Kidney epithelial cell (primary cell): ENCODE measurements around the gene SUGP1. TPM values are rescaled to one million over a fixed set of nuclear protein-coding genes. Genes with fewer than 3 reads are reported as not detected.
A peak's percentile ranks its signal among the peaks of the same experiment; 100 is the strongest.

Experiments used
- DNase-seq: peaks from one replicate; pipeline ENCODE4 v3.0.0-alpha.2; 2010; ENCODE audit warnings: low read depth
- H3K27me3 ChIP-seq: 2 replicates; pipeline ENCODE4 v1.6.0; 2011; ENCODE audit warnings: low read length; ENCODE audit not compliant: control insufficient read depth, insufficient read depth
- H3K36me3 ChIP-seq: 2 replicates; pipeline ENCODE4 v1.5.1; 2011; ENCODE audit warnings: low read length; ENCODE audit not compliant: control insufficient read depth, insufficient read depth
- H3K4me3 ChIP-seq: 2 replicates; pipeline ENCODE4 v1.5.1; 2011; ENCODE audit warnings: low read depth, mild to moderate bottlenecking, control low read depth, low read length
- total RNA-seq: library from RNA; depleted of rRNA; stranded (reverse); fragments of >200 nt; gene quantifications from 2 replicates; pipeline ENCODE4 v1.2.3, GENCODE V29; 2015
- TF ChIP-seq, protein P1 (sequence below): IDR thresholded peaks from 2 replicates; pipeline ENCODE4 v1.5.1; 2011; ENCODE audit warnings: mild to moderate bottlenecking, moderate library complexity, low read length, control low read depth, inconsistent platforms; ENCODE audit not compliant: insufficient read depth, poor library complexity, severe bottlenecking

The SUGP1 gene
- total RNA-seq, 1 donor from 2014 or later: 44.0 TPM

DNA sequence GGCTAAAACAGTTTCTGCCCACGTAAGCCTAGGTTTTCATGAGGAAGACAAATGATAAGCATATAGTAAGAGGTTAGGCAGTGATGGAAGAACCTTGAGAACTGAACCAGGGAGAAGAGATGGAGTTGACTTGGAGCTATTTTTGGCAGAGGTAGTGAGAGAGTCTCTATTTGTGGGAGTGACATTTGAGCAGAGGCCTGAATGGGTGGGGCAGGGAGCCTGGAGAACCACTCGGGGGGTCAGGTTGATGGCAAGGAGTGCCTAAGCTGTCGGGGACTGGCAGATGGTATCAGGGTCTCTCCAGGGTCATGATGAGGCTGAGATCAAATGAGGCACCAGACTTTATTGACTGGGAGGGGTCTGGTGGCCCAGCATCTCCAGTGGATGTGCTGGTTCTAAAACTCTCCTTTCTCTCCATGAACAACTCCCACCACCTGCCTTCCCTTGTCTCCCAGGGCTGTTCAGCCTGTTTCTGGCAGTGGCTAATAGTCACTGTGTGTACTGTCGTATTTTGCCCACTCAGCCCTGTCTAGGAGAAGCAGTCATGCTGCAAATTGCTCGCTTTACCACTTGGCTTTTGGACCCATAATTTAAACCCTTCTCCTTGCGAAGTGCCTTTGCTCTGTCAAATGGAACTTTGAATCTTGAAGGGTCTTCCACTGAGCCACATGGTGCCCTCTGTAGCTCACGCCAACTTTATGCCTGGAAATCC, 3.9 kb upstream of the SUGP1 start:
- Histone ChIP-seq H3K27me3 (no peaks in the 10 kb centered on the region), H3K4me3 (no peak overlapping the region), H3K36me3 (no peaks in the 10 kb centered on the region)
- no peak for DNase-seq
- TF ChIP-seq, protein P1, sequence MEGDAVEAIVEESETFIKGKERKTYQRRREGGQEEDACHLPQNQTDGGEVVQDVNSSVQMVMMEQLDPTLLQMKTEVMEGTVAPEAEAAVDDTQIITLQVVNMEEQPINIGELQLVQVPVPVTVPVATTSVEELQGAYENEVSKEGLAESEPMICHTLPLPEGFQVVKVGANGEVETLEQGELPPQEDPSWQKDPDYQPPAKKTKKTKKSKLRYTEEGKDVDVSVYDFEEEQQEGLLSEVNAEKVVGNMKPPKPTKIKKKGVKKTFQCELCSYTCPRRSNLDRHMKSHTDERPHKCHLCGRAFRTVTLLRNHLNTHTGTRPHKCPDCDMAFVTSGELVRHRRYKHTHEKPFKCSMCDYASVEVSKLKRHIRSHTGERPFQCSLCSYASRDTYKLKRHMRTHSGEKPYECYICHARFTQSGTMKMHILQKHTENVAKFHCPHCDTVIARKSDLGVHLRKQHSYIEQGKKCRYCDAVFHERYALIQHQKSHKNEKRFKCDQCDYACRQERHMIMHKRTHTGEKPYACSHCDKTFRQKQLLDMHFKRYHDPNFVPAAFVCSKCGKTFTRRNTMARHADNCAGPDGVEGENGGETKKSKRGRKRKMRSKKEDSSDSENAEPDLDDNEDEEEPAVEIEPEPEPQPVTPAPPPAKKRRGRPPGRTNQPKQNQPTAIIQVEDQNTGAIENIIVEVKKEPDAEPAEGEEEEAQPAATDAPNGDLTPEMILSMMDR: no peak

DNA sequence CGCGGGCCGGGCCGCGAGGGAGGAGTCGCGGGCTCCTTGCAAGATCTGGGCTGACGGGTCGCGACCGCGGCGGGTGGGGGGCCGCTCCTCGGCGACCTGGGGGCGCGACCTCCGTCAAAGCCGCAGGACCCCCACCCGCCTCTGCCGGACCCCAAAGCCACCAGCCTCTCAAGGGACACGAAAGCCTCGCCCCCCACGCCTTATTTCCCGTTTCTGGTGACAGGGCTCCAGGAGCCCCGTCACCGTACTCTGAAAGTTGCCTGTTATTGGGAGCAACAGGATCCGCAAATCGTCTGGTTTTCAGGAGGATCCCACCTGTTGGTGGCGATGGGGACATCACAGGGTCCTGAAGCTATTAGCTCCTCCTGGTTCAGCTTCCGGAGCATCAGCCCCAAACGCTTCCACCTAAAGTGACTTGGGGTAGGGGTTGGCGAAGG, 850 bp upstream of the SUGP1 start:
- no peak for DNase-seq
- H3K4me3 ChIP-seq: peak overlapping the region; percentile 100
- no peaks in the 10 kb centered on the region for H3K27me3 ChIP-seq

DNA sequence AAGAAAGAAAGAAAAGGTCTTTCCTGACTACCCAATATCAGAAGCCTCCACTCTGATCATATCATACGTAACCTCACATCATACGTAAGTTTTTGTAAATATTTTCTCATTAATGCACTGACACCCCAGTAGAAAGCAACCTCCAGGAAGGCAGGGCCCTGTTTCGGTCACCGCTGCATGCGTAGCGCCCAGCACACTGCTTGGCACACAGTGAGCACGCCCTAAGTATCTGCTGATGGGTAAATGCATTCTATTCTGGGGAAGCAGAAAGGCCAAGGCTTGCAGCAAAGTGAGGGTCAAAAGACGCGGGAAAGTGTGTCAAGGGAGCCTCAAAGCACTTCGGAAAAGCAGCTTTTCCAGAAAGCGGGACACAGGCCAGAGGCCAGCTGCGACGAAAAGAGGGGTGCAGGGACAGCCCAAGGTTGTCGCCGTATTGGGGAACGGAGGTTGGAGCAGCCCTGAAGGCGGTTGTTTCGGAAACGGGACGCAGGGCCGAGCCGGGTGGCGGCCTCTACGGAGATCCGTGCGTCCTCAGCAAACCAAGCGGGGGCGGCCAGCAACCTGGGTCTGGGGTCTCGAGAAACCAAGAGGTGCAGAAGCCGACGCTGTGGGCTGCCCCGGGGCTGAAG, 463 bp downstream of the SUGP1 start:
- Histone ChIP-seq H3K36me3 (no peaks in the 10 kb centered on the region), H3K4me3 (peak overlapping the region; percentile 100), H3K27me3 (no peaks in the 10 kb centered on the region)
- TF ChIP-seq, protein P1: no peak
- DNase-seq: no peak

More for the DNA sequence above, 850 bp upstream of the SUGP1 start:
- H3K36me3 ChIP-seq: no peaks in the 10 kb centered on the region
- TF ChIP-seq, protein P1: no peak

DNA sequence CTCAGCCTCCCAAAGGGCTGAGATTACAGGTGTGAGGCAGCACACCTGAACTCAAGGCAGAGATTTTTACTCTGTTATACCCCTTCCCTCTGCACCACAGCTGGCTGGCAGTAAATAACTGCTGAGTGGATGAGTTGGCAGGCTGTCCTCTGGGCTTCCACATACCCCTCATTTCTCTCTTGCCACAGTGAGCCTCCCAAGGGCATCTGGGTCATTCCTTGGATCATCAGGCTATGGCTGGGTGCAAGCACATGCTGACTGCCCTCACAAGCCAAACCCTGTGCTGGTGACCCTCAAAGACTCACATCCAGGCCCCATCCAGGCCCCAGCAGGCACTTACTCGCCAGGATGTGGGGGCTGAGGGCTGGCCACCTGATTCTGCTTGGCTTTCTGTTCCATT, 4.2 kb downstream of the SUGP1 start:
- DNase-seq: no peak
- Histone ChIP-seq H3K4me3 (no peak overlapping the region), H3K27me3 (no peaks in the 10 kb centered on the region), H3K36me3 (no peaks in the 10 kb centered on the region)
- TF ChIP-seq, protein P1: no peak

DNA sequence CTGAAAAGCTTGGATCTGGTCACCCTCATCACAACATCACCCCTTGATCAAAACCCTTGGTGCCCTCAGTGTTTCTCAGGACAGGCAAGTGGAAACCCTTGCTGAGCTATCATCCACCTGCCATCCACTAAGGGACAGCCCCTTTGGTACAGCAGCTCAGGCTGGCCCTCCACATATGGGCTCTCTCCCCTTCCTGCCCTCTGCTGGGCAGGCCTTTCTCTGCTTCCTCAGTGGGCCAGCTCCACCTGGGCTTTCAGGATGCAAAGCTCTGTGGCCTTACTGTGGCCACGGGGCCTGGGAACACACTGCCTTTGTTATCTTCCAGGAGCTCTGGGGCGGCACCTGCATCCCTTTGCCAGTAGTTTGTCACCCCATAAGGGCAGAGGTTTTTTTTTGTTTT, 4.9 kb downstream of the SUGP1 start:
- H3K27me3 ChIP-seq: no peaks in the 10 kb centered on the region
- no peak for DNase-seq
- TF ChIP-seq, protein P1: no peak
- H3K4me3 ChIP-seq: no peak overlapping the region
- no peaks in the 10 kb centered on the region for H3K36me3 ChIP-seq
